GM18867 (cell line): ENCODE measurements around the gene CYP2E1.
"Not testable (repeated sequence)": the region's sequence is repeated elsewhere in the genome, so short reads cannot be mapped to it uniquely, and the experiment has no call there.

Source experiments
- ATAC-seq: cut with Tn5 transposase; IDR thresholded peaks from one replicate; pipeline ENCODE4 v1.9.1; 2021; ENCODE audit warnings: mild to moderate bottlenecking, moderate library complexity; ENCODE audit not compliant: unreplicated experiment

The CYP2E1 gene

GRCh38 chr10:133568831-133569527, 41.8 kb downstream of the CYP2E1 start:
- ATAC-seq: not testable (repeated sequence)

- ATAC-seq: not testable (repeated sequence)
These were observed 42.6 kb downstream of the CYP2E1 start for GRCh38 chr10:133569801-133570200.

DNA sequence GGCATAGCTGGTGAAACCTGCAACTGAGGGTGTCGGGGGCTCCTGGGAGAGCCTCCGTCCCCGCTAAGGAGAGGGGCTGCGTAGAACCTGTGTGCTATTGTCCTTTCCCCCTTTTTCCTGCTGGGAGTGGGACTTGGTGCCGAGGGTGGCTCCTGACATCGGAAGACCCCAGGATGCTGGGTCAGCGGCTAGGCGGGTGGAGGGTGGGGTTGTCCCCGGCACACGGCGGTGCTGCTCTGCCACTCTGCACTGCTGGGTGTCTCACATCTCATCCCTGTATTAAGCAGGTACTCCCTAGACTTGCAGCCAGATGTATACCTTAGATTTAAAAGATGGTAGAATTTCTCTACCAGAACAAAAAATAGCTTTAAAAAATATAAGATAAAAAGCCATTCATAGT, 44.9 kb downstream of the CYP2E1 start:
- ATAC-seq: not testable (repeated sequence)

GRCh38 chr10:133573460-133573859, 46.3 kb downstream of the CYP2E1 start:
- ATAC-seq: not testable (repeated sequence)

GRCh38 chr10:133577037-133577436, 49.9 kb downstream of the CYP2E1 start:
- ATAC-seq: not testable (repeated sequence)
